ENCODE results near the gene CHAF1B. TPM values are rescaled to one million over a fixed set of nuclear protein-coding genes. Genes with fewer than 3 reads are reported as not detected.
A peak's percentile ranks its signal among the peaks of the same experiment; 100 is the strongest.
"Not testable (repeated sequence)": the region's sequence is repeated elsewhere in the genome, so short reads cannot be mapped to it uniquely, and the experiment has no call there.

CHAF1B gene
- total RNA-seq, 1 experiment from 2014 or later, result 7.7 TPM

- no peaks in the 10 kb centered on the region for H3K27me3 Mint-ChIP-seq (ENCODE audit: insufficient read depth, unreplicated experiment)
- TSS peak; percentile 37 for BruUV-seq (replicated peaks)
- ChIA-PET POLR2A (interaction anchor here (0.8 to 2.3 kb wide), 4 partner anchors 10 to 44 kb away, joined by 3 to 8 read pairs (median 4); no protein-coding TSS in a partner anchor), CTCF (interaction anchor here (0.6 to 0.7 kb wide), 2 partner anchors 112 to 555 kb away, joined by 3 to 6 read pairs; no protein-coding TSS in a partner anchor)
- no peak for TF ChIP-seq CTCF (IDR thresholded peaks at IDR 0.05; ENCODE audit: unreplicated experiment)
- no peak for DNase-seq (ENCODE audit: unreplicated experiment)
- H3K4me3 Mint-ChIP-seq (ENCODE audit: unreplicated experiment), result peak overlapping the region; percentile 70
- H3K9me3 Mint-ChIP-seq (ENCODE audit: unreplicated experiment), result no peaks in the 10 kb centered on the region
- no peak overlapping the region for H3K27ac Mint-ChIP-seq (ENCODE audit: low read depth, unreplicated experiment)
- no peaks in the 10 kb centered on the region for H3K4me1 Mint-ChIP-seq (ENCODE audit: insufficient read depth, unreplicated experiment)
- H3K36me3 Mint-ChIP-seq (ENCODE audit: insufficient read depth, unreplicated experiment), result peaks cover 8% of the 10 kb centered on the region
- intact Hi-C loops (cut with micrococcal nuclease), result loop anchor here (5.0 kb wide), 1 partner anchor 244 kb away; no protein-coding TSS in a partner anchor
Measured at GRCh38 chr21:36386031-36386642, 945 bp downstream of the CHAF1B start.

GRCh38 chr21:36388096-36388495 is 2.9 kb downstream of the CHAF1B start:
- POLR2A ChIA-PET, result interaction anchor here (0.6 to 0.9 kb wide), 3 partner anchors 9 to 42 kb away, joined by 3 read pairs; no protein-coding TSS in a partner anchor
- intact Hi-C loops (cut with micrococcal nuclease), result loop anchor here (5.0 kb wide), 1 partner anchor 246 kb away; no protein-coding TSS in a partner anchor
- CTCF ChIA-PET, result no interaction called here
- no peaks in the 10 kb centered on the region for H3K4me1 Mint-ChIP-seq (ENCODE audit: insufficient read depth, unreplicated experiment)
- H3K27me3 Mint-ChIP-seq (ENCODE audit: insufficient read depth, unreplicated experiment), result no peaks in the 10 kb centered on the region
- peaks cover 19% of the 10 kb centered on the region for H3K36me3 Mint-ChIP-seq (ENCODE audit: insufficient read depth, unreplicated experiment)
- no peak overlapping the region for H3K27ac Mint-ChIP-seq (ENCODE audit: low read depth, unreplicated experiment)
- BruUV-seq (replicated peaks), result no TSS peak
- no peak overlapping the region for H3K4me3 Mint-ChIP-seq (ENCODE audit: unreplicated experiment)
- no peaks in the 10 kb centered on the region for H3K9me3 Mint-ChIP-seq (ENCODE audit: unreplicated experiment)
- DNase-seq (ENCODE audit: unreplicated experiment), result no peak
- TF ChIP-seq CTCF (IDR thresholded peaks at IDR 0.05; ENCODE audit: unreplicated experiment), result no peak

GRCh38 chr21:36388835-36389234 is 3.6 kb downstream of the CHAF1B start:
- CTCF ChIA-PET, result interaction anchor here (0.7 kb wide), 1 partner anchor 414 kb away, joined by 3 read pairs; no protein-coding TSS in a partner anchor
- Mint-ChIP-seq H3K4me1 (ENCODE audit: insufficient read depth, unreplicated experiment) (no peaks in the 10 kb centered on the region), H3K9me3 (ENCODE audit: unreplicated experiment) (no peaks in the 10 kb centered on the region), H3K27me3 (ENCODE audit: insufficient read depth, unreplicated experiment) (no peaks in the 10 kb centered on the region), H3K4me3 (ENCODE audit: unreplicated experiment) (no peak overlapping the region), H3K27ac (ENCODE audit: low read depth, unreplicated experiment) (no peak overlapping the region), H3K36me3 (ENCODE audit: insufficient read depth, unreplicated experiment) (peaks cover 24% of the 10 kb centered on the region)
- intact Hi-C loops (cut with micrococcal nuclease), result loop anchor here (5.0 kb wide), 1 partner anchor 247 kb away; no protein-coding TSS in a partner anchor
- POLR2A ChIA-PET, result interaction anchor here (0.6 kb wide), 1 partner anchor 41 kb away, joined by 3 read pairs; no protein-coding TSS in a partner anchor
- TF ChIP-seq CTCF (IDR thresholded peaks at IDR 0.05; ENCODE audit: unreplicated experiment), result no peak
- DNase-seq (ENCODE audit: unreplicated experiment), result no peak
- no TSS peak for BruUV-seq (replicated peaks)

- H3K27ac Mint-ChIP-seq (ENCODE audit: low read depth, unreplicated experiment); POLR2A ChIA-PET; H3K4me3 Mint-ChIP-seq (ENCODE audit: unreplicated experiment); H3K27me3 Mint-ChIP-seq (ENCODE audit: insufficient read depth, unreplicated experiment); intact Hi-C loops (cut with micrococcal nuclease); H3K4me1 Mint-ChIP-seq (ENCODE audit: insufficient read depth, unreplicated experiment); H3K9me3 Mint-ChIP-seq (ENCODE audit: unreplicated experiment); BruUV-seq (replicated peaks); DNase-seq (ENCODE audit: unreplicated experiment): not testable (repeated sequence)
- peaks cover 33% of the 10 kb centered on the region for H3K36me3 Mint-ChIP-seq (ENCODE audit: insufficient read depth, unreplicated experiment)
- CTCF ChIA-PET, result interaction anchor here (0.8 kb wide), 1 partner anchor 38 kb away, joined by 3 read pairs; no protein-coding TSS in a partner anchor
Measured at GRCh38 chr21:36391649-36392048, 6.5 kb downstream of the CHAF1B start.
